RWPE2 (cell line): Measurements from ENCODE around the gene CACNB2.
"Not testable (repeated sequence)": the region's sequence is repeated elsewhere in the genome, so short reads cannot be mapped to it uniquely, and the experiment has no call there.

Experiments used
- ATAC-seq: fragments of 200-7000 bp; cut with Tn5 transposase; 3 replicates; pipeline ENCODE4 v1.9.1; 2021; ENCODE audit warnings: low read depth
- DNase-seq: peaks from one replicate; pipeline ENCODE4 v3.0.0-alpha.2; 2020; ENCODE audit warnings: low spot score
- H3K27ac ChIP-seq: fragments of 450-650 bp; 2 replicates; pipeline ENCODE4 v1.5.1; 2017; ENCODE audit warnings: mild to moderate bottlenecking; ENCODE audit not compliant: poor library complexity, severe bottlenecking
- H3K27me3 ChIP-seq: fragments of 250-450 bp; sonication (Bioruptor Pico); 2 replicates; pipeline ENCODE4 v1.5.1; 2021; ENCODE audit warnings: mild to moderate bottlenecking, moderate library complexity; ENCODE audit not compliant: insufficient read depth, poor library complexity, severe bottlenecking
- H3K36me3 ChIP-seq: fragments of 250-450 bp; sonication (Bioruptor Pico); 2 replicates; pipeline ENCODE4 v1.5.1; 2020; ENCODE audit warnings: low read depth, mild to moderate bottlenecking, moderate library complexity
- H3K4me1 ChIP-seq: fragments of 250-450 bp; sonication (Bioruptor Pico); 2 replicates; pipeline ENCODE4 v1.5.1; 2021; ENCODE audit warnings: mild to moderate bottlenecking, moderate library complexity; ENCODE audit not compliant: insufficient read depth, poor library complexity, severe bottlenecking
- H3K4me3 ChIP-seq: fragments of 250-450 bp; sonication (Bioruptor Pico); 2 replicates; pipeline ENCODE4 v1.5.1; 2021; ENCODE audit warnings: mild to moderate bottlenecking, moderate library complexity; ENCODE audit not compliant: severe bottlenecking
- H3K9me3 ChIP-seq: fragments of 250-450 bp; sonication (Bioruptor Pico); 2 replicates; pipeline ENCODE4 v1.5.1; 2021; ENCODE audit warnings: mild to moderate bottlenecking, moderate library complexity; ENCODE audit not compliant: severe bottlenecking
- CTCF ChIP-seq: fragments of 450-650 bp; IDR thresholded peaks from one replicate; pipeline ENCODE4 v1.5.1; 2017; ENCODE audit warnings: mild to moderate bottlenecking, moderate library complexity; ENCODE audit not compliant: poor library complexity, severe bottlenecking

CACNB2 gene

GRCh38 chr10:18436902-18437301 is 296.7 kb downstream of the CACNB2 start:
- ATAC-seq: no peak
- Histone ChIP-seq H3K4me1 (no peaks in the 10 kb centered on the region), H3K27me3 (peaks cover 3% of the 10 kb centered on the region), H3K4me3 (no peak overlapping the region), H3K27ac (no peak overlapping the region), H3K36me3 (no peaks in the 10 kb centered on the region), H3K9me3 (no peaks in the 10 kb centered on the region)
- no peak for TF ChIP-seq CTCF
- DNase-seq: no peak

GRCh38 chr10:18437486-18437885 is 297.3 kb downstream of the CACNB2 start:
- DNase-seq: no peak
- Histone ChIP-seq H3K4me3 (no peak overlapping the region), H3K4me1 (no peaks in the 10 kb centered on the region), H3K9me3 (no peaks in the 10 kb centered on the region), H3K36me3 (no peaks in the 10 kb centered on the region), H3K27me3 (peaks cover 3% of the 10 kb centered on the region), H3K27ac (no peak overlapping the region)
- TF ChIP-seq CTCF: no peak
- no peak; the same call in 2 of the 3 replicates for ATAC-seq

GRCh38 chr10:18438361-18439126 is 298.3 kb downstream of the CACNB2 start:
- ATAC-seq: no peak
- H3K27me3 ChIP-seq: peaks cover under 1% of the 10 kb centered on the region
- no peak overlapping the region for H3K27ac ChIP-seq
- no peaks in the 10 kb centered on the region for H3K4me1 ChIP-seq
- no peak overlapping the region for H3K4me3 ChIP-seq
- TF ChIP-seq CTCF: no peak
- DNase-seq: no peak
- no peaks in the 10 kb centered on the region for H3K36me3 ChIP-seq
- no peaks in the 10 kb centered on the region for H3K9me3 ChIP-seq

GRCh38 chr10:18439601-18440000 is 299.4 kb downstream of the CACNB2 start:
- TF ChIP-seq CTCF: no peak
- Histone ChIP-seq H3K27ac (no peak overlapping the region), H3K36me3 (no peaks in the 10 kb centered on the region), H3K4me1 (no peaks in the 10 kb centered on the region), H3K9me3 (no peaks in the 10 kb centered on the region), H3K4me3 (no peak overlapping the region), H3K27me3 (no peaks in the 10 kb centered on the region)
- ATAC-seq: no peak
- no peak for DNase-seq

- not testable (repeated sequence) for ATAC-seq, H3K4me3 ChIP-seq, H3K27ac ChIP-seq, H3K9me3 ChIP-seq, H3K27me3 ChIP-seq, H3K4me1 ChIP-seq, DNase-seq, H3K36me3 ChIP-seq
Observed at GRCh38 chr10:18445635-18446034, 305.4 kb downstream of the CACNB2 start.
